Measurements from ENCODE around the gene C1orf141.

C1orf141 gene

DNA sequence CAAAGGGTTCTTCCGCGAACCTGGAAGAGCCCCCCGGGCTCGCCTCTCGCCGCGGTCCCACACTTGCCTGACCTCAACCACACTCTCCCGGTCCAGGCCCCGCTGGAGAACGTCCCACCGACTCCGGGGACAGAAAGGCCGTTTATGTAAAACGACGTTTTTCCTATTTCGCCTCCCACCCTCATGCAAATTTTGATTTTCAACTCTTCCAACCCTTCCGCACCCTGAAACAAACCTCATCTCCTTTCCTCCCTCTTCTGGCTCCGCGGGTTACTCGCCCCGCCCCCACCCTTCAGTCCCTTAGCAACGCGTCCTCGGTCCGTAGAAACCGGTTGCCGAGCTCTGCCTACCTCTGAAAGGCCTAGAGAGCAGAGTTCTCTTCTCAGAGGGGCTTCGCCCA is at the start of gene C1orf141:
Gene C1orf141, minus strand, starts transcription at position 276 of the 400 bp plus-strand sequence. CDS start 7,730 bp downstream, outside the sequence.
- H3K27me3 ChIP-seq (ENCODE audit: insufficient read depth, insufficient read length): no peaks in the 10 kb centered on the region
- TF ChIP-seq YY1 (IDR thresholded peaks at IDR 0.05; ENCODE audit: insufficient read depth, insufficient read length): no peak
- no peak for TF ChIP-seq SUZ12 (IDR thresholded peaks at IDR 0.05; ENCODE audit: extremely low read depth, insufficient read depth, insufficient read length)
- TF ChIP-seq ZNF274 (IDR thresholded peaks at IDR 0.05; ENCODE audit: low read depth, low read length): no peak
- H3K4me3 ChIP-seq (ENCODE audit: insufficient read length, low read depth): no peak within 1 kb of the TSS
- no peak within 1 kb of the TSS for H3K9ac ChIP-seq (ENCODE audit: insufficient read length, low read depth)
- no peaks in the 10 kb centered on the region for H3K9me3 ChIP-seq (ENCODE audit: insufficient read depth, low read length)
- DNase-seq (ENCODE audit: low read depth, low spot score): no peak
- H3K36me3 ChIP-seq (ENCODE audit: insufficient read depth, insufficient read length, low read length): no peaks in the 10 kb centered on the region
- H3K4me1 ChIP-seq (ENCODE audit: insufficient read depth, insufficient read length): no peaks in the 10 kb centered on the region

DNA sequence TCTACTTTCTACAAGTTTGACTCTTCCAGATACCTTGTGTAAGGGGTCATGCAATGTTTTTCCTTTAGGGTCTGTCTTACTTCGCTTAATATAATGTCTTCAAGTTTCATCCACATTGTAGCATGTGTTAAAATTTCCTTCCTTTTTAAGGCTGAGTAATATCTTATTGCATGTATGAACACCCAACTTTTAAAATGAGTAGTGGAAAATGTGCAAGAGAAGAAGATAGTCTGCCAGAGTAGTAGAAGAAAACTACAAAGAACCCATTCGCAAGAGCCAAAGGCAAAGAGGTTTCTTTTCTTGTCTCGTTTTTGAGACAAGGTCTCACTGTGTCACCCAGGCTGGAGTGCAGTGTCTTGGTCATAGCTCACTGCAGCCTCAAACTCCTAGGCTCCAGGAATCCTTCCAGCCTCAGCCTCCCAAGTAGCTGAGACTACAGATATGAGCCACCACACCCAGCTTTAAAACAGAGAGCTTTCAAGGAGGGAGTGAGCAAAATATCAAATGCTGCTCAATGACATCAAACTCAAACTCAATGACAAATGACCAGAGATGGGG is 40.8 kb upstream of the C1orf141 start:
- H3K9me3 ChIP-seq (ENCODE audit: insufficient read depth, low read length): no peaks in the 10 kb centered on the region
- H3K4me3 ChIP-seq (ENCODE audit: insufficient read length, low read depth): no peak overlapping the region
- no peaks in the 10 kb centered on the region for H3K4me1 ChIP-seq (ENCODE audit: insufficient read depth, insufficient read length)
- DNase-seq (ENCODE audit: low read depth, low spot score): no peak
- no peaks in the 10 kb centered on the region for H3K27me3 ChIP-seq (ENCODE audit: insufficient read depth, insufficient read length)
- H3K36me3 ChIP-seq (ENCODE audit: insufficient read depth, insufficient read length, low read length): no peaks in the 10 kb centered on the region
- no peak overlapping the region for H3K9ac ChIP-seq (ENCODE audit: insufficient read length, low read depth)
- TF ChIP-seq YY1 (IDR thresholded peaks at IDR 0.05; ENCODE audit: insufficient read depth, insufficient read length) (no peak), SUZ12 (IDR thresholded peaks at IDR 0.05; ENCODE audit: extremely low read depth, insufficient read depth, insufficient read length) (no peak), ZNF274 (IDR thresholded peaks at IDR 0.05; ENCODE audit: low read depth, low read length) (no peak)

DNA sequence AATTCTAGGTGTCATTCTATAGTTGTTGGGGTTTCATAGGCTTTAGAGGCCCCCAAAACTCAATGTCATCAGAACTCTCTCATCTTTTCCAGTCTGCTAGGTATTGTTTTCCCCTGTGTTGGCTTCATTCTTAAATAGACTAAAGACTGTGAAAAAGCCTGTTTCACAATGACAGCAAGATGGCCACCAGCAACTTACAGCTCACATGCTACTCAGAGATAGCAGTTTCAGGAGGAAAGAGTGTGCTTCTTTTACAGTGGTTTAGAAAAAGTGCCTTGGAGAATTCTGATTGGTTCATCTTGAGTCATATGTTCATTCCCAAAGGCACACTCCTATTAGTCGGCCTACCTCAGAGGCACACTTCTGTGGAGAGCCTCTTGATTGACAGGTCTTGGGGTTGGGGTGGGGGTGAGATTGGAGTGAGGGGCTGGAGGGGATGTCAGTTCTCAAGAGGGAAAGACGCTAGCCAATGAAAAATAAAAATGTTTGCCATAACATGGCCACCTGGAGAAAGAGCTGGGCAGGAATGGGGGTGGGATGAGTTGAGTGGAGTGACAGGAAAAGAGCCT is 40.0 kb upstream of the C1orf141 start:
- DNase-seq (ENCODE audit: low read depth, low spot score): no peak
- TF ChIP-seq SUZ12 (IDR thresholded peaks at IDR 0.05; ENCODE audit: extremely low read depth, insufficient read depth, insufficient read length) (no peak), ZNF274 (IDR thresholded peaks at IDR 0.05; ENCODE audit: low read depth, low read length) (no peak), YY1 (IDR thresholded peaks at IDR 0.05; ENCODE audit: insufficient read depth, insufficient read length) (no peak)
- no peak overlapping the region for H3K9ac ChIP-seq (ENCODE audit: insufficient read length, low read depth)

DNA sequence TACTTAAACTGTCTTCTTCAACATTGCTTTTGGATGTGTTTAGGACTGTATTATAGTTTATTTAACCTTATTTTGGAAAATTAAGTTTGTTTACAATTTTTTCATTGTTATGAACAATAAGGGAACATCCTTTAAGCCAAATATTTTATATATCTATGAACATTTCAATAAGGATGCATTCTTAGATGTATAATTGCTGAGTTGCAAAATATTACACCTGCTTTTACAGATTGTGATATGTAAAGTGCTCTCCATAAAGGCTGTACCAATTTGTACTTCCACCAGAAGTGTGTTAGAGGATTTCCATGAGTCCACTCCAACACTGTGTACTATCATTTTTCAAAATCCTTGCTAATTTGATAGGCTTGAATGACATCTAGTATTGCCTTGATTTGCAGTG is 39.2 kb upstream of the C1orf141 start:
- H3K4me3 ChIP-seq (ENCODE audit: insufficient read length, low read depth): no peak overlapping the region

More for the DNA sequence above, 40.0 kb upstream of the C1orf141 start:
- no peak overlapping the region for H3K4me3 ChIP-seq (ENCODE audit: insufficient read length, low read depth)
- no peaks in the 10 kb centered on the region for H3K27me3 ChIP-seq (ENCODE audit: insufficient read depth, insufficient read length)
- H3K36me3 ChIP-seq (ENCODE audit: insufficient read depth, insufficient read length, low read length): no peaks in the 10 kb centered on the region
- no peaks in the 10 kb centered on the region for H3K4me1 ChIP-seq (ENCODE audit: insufficient read depth, insufficient read length)
- H3K9me3 ChIP-seq (ENCODE audit: insufficient read depth, low read length): no peaks in the 10 kb centered on the region

DNA sequence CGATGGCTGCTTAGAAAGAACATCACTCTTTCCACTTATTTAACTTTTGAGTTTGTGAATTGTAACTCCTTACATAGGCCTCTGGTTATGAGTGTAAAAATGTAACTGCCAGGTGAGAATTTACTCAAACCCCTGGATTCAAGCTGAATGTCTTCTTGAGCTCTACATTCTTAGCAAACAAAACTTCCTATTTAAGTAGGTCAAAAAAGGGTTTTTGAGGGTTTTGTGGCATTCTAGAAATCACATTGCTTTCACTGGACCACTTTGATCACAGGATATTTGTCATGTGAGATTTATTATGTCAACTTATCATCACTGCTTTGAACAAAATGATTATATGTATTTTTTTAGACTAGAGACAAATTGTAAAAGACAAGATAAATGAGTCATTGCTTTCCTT is 37.2 kb upstream of the C1orf141 start:
- H3K9ac ChIP-seq (ENCODE audit: insufficient read length, low read depth): no peak overlapping the region
- TF ChIP-seq ZNF274 (IDR thresholded peaks at IDR 0.05; ENCODE audit: low read depth, low read length) (no peak), YY1 (IDR thresholded peaks at IDR 0.05; ENCODE audit: insufficient read depth, insufficient read length) (no peak), SUZ12 (IDR thresholded peaks at IDR 0.05; ENCODE audit: extremely low read depth, insufficient read depth, insufficient read length) (no peak)
- no peaks in the 10 kb centered on the region for H3K36me3 ChIP-seq (ENCODE audit: insufficient read depth, insufficient read length, low read length)
- H3K4me3 ChIP-seq (ENCODE audit: insufficient read length, low read depth): no peak overlapping the region
- DNase-seq (ENCODE audit: low read depth, low spot score): no peak
- H3K9me3 ChIP-seq (ENCODE audit: insufficient read depth, low read length): no peaks in the 10 kb centered on the region
- no peaks in the 10 kb centered on the region for H3K27me3 ChIP-seq (ENCODE audit: insufficient read depth, insufficient read length)
- H3K4me1 ChIP-seq (ENCODE audit: insufficient read depth, insufficient read length): no peaks in the 10 kb centered on the region

More for the DNA sequence above, 39.2 kb upstream of the C1orf141 start:
- no peak for DNase-seq (ENCODE audit: low read depth, low spot score)
- H3K4me1 ChIP-seq (ENCODE audit: insufficient read depth, insufficient read length): no peaks in the 10 kb centered on the region
- TF ChIP-seq ZNF274 (IDR thresholded peaks at IDR 0.05; ENCODE audit: low read depth, low read length) (no peak), YY1 (IDR thresholded peaks at IDR 0.05; ENCODE audit: insufficient read depth, insufficient read length) (no peak), SUZ12 (IDR thresholded peaks at IDR 0.05; ENCODE audit: extremely low read depth, insufficient read depth, insufficient read length) (no peak)
- H3K9me3 ChIP-seq (ENCODE audit: insufficient read depth, low read length): no peaks in the 10 kb centered on the region
- no peaks in the 10 kb centered on the region for H3K27me3 ChIP-seq (ENCODE audit: insufficient read depth, insufficient read length)
- H3K9ac ChIP-seq (ENCODE audit: insufficient read length, low read depth): no peak overlapping the region
- H3K36me3 ChIP-seq (ENCODE audit: insufficient read depth, insufficient read length, low read length): no peaks in the 10 kb centered on the region

DNA sequence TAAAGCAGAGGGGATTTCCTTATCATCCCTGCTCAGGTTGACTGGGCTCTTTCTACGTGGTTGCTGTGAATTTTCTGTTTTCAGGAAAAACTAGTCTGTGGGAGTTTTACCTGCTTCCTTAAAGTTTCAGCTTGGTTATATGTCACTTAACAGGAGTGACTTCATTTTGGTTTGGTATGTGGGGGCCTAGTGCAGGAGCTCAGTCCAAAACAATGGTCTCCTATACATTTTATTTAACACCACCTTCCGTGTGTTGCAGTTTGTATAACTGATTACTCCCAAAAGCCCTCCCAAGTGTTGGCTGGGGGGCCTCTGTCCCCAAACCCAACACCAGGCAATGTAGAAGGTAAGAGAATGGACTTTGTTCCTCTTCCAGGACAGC is 36.8 kb upstream of the C1orf141 start:
- Histone ChIP-seq H3K9ac (ENCODE audit: insufficient read length, low read depth) (no peak overlapping the region), H3K4me1 (ENCODE audit: insufficient read depth, insufficient read length) (no peaks in the 10 kb centered on the region), H3K36me3 (ENCODE audit: insufficient read depth, insufficient read length, low read length) (no peaks in the 10 kb centered on the region), H3K27me3 (ENCODE audit: insufficient read depth, insufficient read length) (no peaks in the 10 kb centered on the region), H3K4me3 (ENCODE audit: insufficient read length, low read depth) (no peak overlapping the region), H3K9me3 (ENCODE audit: insufficient read depth, low read length) (no peaks in the 10 kb centered on the region)
- no peak for DNase-seq (ENCODE audit: low read depth, low spot score)
- TF ChIP-seq SUZ12 (IDR thresholded peaks at IDR 0.05; ENCODE audit: extremely low read depth, insufficient read depth, insufficient read length) (no peak), ZNF274 (IDR thresholded peaks at IDR 0.05; ENCODE audit: low read depth, low read length) (no peak), YY1 (IDR thresholded peaks at IDR 0.05; ENCODE audit: insufficient read depth, insufficient read length) (no peak)

DNA sequence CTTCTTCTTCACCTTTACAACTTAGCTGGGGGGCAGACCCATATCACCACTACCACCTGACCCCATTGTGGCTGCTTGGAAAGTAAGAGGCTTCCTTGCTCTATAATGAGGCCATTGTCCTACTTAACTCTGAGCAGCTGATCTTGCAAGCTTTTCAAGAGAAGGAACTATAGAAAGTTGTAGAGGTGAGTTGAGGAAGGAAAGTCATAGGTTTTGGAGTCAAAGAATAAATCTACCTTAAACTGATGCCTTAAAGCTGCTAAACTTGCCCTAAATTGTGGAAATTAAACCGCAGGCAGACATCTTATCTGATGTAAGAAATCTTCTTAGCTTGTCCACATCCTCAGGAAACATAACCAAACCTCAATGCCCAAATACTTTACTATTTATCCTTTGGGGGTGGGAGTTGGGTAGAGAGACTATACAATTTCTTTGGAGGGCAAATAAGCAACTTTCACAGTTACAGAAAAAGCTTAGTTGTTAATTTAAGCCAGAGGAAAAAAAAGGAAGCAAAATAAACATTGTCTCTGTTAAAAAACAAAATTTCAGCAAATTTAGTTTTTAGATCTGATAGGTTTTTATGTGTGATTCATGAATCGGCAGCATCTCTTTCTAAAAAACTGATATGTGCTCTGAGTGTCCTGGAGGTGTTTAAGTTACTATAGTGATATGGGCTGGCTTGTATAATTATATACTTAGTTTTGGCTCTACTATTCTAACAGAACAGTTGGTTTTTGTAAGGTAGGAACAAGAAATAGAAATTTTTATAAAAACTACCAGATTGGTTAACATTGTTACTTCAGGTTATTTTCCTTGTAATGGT is 36.2 kb upstream of the C1orf141 start:
- Histone ChIP-seq H3K4me1 (ENCODE audit: insufficient read depth, insufficient read length) (no peaks in the 10 kb centered on the region), H3K9ac (ENCODE audit: insufficient read length, low read depth) (no peak overlapping the region), H3K36me3 (ENCODE audit: insufficient read depth, insufficient read length, low read length) (no peaks in the 10 kb centered on the region), H3K27me3 (ENCODE audit: insufficient read depth, insufficient read length) (no peaks in the 10 kb centered on the region), H3K4me3 (ENCODE audit: insufficient read length, low read depth) (no peak overlapping the region), H3K9me3 (ENCODE audit: insufficient read depth, low read length) (no peaks in the 10 kb centered on the region)
- no peak for DNase-seq (ENCODE audit: low read depth, low spot score)
- no peak for TF ChIP-seq YY1 (IDR thresholded peaks at IDR 0.05; ENCODE audit: insufficient read depth, insufficient read length)
- TF ChIP-seq SUZ12 (IDR thresholded peaks at IDR 0.05; ENCODE audit: extremely low read depth, insufficient read depth, insufficient read length): no peak
- TF ChIP-seq ZNF274 (IDR thresholded peaks at IDR 0.05; ENCODE audit: low read depth, low read length): no peak

Data from NT2/D1 (cell line).